Fibroblast of villous mesenchyme (primary cell): ENCODE data around the gene PABPN1L. TPM values are rescaled to one million over a fixed set of nuclear protein-coding genes. Genes with fewer than 3 reads are reported as not detected.

ENCODE experiments used
- DNase-seq: peaks from one replicate; pipeline ENCODE4 v3.0.0-alpha.2; 2010; ENCODE audit warnings: low read depth
- H3K4me3 ChIP-seq: 2 replicates; pipeline ENCODE4 v1.5.1; 2011; ENCODE audit warnings: low read depth, mild to moderate bottlenecking, low read length
- CTCF ChIP-seq: IDR thresholded peaks from 2 replicates; pipeline ENCODE4 v1.5.1; 2012; ENCODE audit warnings: low read depth, mild to moderate bottlenecking, low read length; ENCODE audit not compliant: insufficient read depth
- total RNA-seq: library from RNA; depleted of rRNA; stranded (reverse); fragments of >200 nt; gene quantifications from 2 replicates; pipeline ENCODE4 v1.2.3, GENCODE V29; 2012

Gene PABPN1L
- total RNA-seq, 1 donor = not detected

- H3K4me3 ChIP-seq = no peak overlapping the region
- DNase-seq = no peak
- no peak for TF ChIP-seq CTCF
Observed at GRCh38 chr16:88865742-88866141, 718 bp downstream of the PABPN1L start.

GRCh38 chr16:88865310-88865709, 1.1 kb downstream of the PABPN1L start:
- TF ChIP-seq CTCF = no peak

GRCh38 chr16:88864521-88864920, 1.9 kb downstream of the PABPN1L start:
- TF ChIP-seq CTCF = no peak
- no peak overlapping the region for H3K4me3 ChIP-seq
- no peak for DNase-seq

More at GRCh38 chr16:88865310-88865709, 1.1 kb downstream of the PABPN1L start:
- no peak for DNase-seq
- H3K4me3 ChIP-seq = no peak overlapping the region

- no peak overlapping the region for H3K4me3 ChIP-seq
- DNase-seq = no peak
- no peak for TF ChIP-seq CTCF
Observed at GRCh38 chr16:88864099-88864498, 2.4 kb downstream of the PABPN1L start.

GRCh38 chr16:88863426-88863825, 3.0 kb downstream of the PABPN1L start:
- DNase-seq = no peak
- TF ChIP-seq CTCF = no peak
- H3K4me3 ChIP-seq = no peak overlapping the region

- no peak for TF ChIP-seq CTCF
- H3K4me3 ChIP-seq = no peak overlapping the region
Observed at GRCh38 chr16:88862968-88863367, 3.5 kb downstream of the PABPN1L start.

GRCh38 chr16:88861359-88861758, 5.1 kb downstream of the PABPN1L start:
- no peak for DNase-seq
- no peak for TF ChIP-seq CTCF
- H3K4me3 ChIP-seq = no peak overlapping the region

More at GRCh38 chr16:88862968-88863367, 3.5 kb downstream of the PABPN1L start:
- no peak for DNase-seq
